HG02943 (cell line): ENCODE results near the gene FN1.

ENCODE experiments used
- ATAC-seq: cut with Tn5 transposase; IDR thresholded peaks from one replicate; pipeline ENCODE4 v1.9.1; 2021; ENCODE audit warnings: mild to moderate bottlenecking, low read depth, moderate library complexity; ENCODE audit not compliant: unreplicated experiment

The FN1 gene

DNA sequence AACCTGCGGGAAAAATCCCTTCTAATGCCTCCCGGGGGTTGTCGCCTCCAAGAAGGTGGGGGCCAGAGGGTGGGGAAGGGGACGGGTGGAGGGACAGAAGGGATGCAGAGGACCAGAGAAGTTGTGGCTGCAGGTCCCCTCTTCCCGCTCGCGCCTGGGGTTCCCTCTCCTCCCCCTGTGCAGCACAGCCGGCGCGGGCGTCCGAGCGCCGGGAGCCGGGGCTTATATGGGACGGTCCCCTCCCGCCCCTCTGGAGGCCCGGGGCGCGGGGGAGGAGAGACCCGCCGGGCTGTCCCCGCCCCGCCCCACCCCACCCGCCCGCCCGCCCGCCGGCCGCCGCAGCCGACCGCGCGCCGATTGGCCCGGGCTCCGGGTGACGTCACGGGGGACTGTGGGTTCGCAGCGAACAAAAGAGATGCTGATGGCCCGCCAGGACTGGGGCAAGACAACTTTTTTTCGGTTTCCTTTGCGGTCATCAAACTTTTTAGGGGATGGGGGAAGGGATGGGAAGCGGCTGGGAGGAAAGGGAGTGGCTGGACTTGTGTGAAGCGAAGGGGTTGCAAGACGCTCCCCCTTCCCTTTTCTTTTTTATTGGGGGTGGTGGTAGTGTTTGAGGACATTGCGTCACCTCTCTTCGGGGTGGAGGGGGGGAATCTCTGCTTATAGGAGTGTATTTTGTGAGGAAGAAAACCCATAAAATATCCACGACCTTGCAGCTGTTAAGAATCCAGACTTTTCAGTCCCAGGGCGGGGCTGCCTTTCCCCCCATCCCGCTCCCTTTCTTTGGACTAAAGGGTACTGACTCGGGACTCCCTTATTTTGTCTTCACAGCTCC lies at the start of gene FN1:
TSS of gene FN1 (minus strand) at position 199 of the 835 bp plus-strand sequence. CDS start 266 bp downstream, outside the sequence.
- peak; percentile 75 for ATAC-seq

DNA sequence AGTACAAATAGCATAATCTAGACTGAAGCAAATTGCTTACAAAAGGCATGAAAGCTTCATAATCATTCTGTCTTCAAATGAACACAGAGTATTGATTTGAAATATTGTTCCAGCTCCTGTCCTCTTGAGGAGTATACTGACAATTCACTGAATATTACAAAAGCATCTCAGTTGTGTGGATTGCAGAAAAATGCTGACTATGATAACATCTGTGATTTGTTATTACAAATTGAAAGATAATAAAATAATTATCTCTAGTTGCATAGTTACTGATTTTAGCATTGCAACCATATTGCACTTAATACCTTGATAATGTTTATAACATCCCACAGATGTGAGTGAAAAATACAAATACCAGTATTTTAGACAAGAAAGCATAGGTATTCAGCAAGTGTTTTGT lies 49.2 kb upstream of the FN1 start:
- no peak for ATAC-seq

DNA sequence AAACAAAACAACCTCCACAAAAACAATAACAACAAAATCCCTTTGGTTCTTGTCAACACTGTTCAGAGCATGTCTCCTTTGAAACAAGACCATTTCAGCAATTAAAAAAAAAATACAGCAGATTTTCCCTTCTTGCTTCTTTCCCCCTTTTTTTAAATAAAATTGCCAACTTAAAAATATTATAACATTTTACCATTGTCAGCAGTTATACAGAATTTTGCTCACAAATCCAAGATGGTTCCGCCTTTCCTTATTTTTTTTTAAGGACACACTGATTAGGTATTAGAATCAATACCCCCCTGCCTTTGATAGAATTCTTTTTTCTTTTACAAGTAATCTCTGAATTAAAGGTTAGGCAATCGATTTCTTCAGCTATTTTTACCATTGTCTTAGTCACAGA lies 48.7 kb upstream of the FN1 start:
- ATAC-seq, result no peak

DNA sequence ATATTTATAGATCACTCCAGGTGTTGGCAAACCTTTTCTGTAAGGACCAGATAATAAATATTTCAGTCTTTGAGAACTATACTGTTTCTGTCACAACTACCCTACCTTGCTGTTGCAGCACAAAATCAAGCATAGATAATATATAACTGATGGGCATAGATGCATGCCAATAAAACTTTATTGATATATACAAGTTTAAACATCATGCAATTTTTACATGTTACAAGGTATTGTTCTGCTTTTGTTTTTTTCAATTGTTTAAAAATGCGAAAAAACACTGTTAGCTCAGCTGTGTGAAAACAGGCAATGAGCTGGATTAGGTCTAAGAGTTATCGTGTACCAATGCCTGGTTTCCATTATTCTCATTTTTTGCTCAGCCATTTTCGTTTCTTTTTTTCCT lies 47.6 kb upstream of the FN1 start:
- no peak for ATAC-seq

DNA sequence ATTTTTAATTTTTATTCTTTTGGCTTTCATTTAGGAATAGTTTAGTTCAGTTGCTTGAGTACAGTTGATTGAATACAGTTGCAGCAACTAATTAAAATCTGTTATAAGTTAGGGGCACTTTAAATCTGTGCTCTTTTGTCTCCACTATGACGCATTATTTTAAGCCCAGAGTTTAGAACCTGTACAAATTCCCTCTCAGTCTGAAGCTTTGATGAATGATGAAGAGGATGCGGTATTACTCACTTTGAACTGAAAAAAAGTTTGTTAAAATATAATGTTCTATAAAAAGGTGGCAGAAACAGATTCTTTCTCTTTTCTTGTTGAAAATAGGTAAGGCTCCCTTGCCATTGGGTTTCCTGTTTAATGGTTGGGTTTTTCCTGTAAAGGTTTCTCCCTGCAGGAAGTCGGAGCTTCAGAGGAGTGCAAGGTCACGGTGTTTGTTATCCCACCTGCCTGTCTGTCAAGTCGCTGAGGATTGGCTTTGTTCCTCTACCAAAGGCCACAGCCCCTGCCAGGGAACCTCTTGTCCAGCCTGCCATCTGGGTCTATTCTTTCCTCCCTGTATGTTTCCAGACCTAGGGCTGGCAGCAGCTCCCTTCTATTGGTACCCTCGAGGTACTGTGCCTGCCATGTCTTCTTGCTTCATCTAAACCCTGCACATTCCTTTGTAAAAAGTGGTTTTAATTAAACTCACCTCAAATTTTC lies 43.8 kb upstream of the FN1 start:
- ATAC-seq, result no peak

DNA sequence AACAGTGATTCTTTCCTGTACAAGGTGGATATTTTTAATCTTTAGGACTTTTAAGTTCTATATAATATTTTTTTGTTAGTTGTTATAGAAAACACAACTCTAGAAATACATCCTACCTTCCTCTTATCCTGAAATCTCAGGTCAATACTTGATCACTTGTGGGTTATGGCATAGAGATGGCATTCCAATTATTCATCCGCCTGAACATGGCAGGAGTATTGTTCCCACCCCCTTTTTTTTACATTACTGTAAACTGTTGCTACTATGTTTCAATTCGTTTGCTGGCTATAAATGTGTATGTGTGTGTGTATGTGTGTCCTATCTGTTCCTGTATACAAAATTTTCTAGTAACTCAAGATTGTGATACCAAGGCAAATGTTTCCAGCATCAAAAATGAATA lies 43.3 kb upstream of the FN1 start:
- ATAC-seq, result no peak

DNA sequence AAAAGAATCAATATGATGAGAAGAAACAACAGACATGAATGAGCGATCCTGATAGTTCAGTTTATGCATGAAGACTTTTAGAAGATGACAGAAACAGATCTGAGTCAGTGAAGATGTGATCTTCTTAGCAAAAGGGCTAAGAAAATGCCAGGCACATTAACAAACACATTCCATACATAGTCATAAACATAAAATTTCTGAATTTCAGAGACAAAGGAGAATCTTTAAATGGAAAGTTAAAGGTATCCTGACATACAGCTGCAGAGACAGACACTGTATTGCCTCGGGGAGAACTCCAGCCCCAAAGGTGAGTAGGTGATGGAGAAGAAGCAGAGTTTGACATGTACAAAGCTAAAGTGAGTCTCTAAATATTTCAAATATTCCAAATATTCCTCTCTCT lies 40.6 kb upstream of the FN1 start:
- ATAC-seq, result no peak

DNA sequence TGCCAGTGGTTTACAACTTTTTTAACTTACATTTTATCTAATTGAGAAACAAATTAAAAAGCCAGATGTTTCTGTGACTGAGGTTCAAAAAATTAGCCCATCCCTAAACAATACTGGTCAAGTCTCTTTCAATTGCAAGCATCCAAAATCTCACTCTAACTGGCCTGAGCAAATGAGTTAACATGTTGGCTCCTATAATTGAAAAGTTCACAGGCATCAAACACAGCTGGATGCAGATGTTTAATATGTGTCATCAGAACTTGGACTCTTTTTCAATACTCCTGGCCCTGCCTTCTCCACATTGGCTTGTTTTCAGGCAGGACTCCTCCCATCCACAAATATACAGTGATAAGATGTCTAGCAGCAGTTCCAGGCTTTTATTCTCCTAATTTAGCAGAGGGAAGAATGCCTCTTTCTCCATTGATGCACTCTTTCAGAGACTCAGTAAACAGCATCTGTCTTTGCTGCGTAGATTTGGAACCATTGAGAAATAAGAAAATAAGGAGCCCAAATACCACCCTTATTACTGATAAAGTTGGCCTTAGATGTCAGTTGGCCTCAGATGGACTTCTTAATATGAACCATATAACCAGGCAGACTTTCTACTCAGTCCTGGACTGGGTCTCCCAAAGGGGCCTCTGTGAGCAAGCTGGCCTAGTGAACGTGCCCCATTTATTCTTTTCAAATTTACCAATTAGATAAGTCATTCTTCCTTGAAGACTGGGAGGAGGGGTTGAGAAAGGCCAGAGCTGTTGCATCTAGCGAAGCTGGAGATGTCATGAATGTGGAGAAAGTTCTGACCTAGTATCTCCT lies 30.4 kb upstream of the FN1 start:
- no peak for ATAC-seq

DNA sequence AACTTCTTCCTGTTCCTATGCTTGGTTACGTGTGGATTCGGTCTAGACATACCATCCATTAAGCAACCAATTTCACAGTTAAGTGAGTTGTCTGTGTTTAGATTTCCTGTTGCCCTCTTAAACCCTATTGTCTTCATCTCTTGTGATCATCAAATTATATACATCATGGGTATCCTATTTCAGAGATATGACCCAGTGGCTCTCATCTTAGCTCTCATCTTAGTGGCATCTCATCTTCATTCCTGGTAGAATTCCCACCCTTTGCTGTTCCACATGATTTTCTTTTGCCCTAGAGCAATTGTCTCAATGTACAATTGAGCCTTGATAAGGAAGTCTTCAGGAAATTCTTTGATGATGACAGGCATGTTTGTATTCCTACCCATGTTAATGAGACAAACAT lies 29.4 kb upstream of the FN1 start:
- no peak for ATAC-seq

DNA sequence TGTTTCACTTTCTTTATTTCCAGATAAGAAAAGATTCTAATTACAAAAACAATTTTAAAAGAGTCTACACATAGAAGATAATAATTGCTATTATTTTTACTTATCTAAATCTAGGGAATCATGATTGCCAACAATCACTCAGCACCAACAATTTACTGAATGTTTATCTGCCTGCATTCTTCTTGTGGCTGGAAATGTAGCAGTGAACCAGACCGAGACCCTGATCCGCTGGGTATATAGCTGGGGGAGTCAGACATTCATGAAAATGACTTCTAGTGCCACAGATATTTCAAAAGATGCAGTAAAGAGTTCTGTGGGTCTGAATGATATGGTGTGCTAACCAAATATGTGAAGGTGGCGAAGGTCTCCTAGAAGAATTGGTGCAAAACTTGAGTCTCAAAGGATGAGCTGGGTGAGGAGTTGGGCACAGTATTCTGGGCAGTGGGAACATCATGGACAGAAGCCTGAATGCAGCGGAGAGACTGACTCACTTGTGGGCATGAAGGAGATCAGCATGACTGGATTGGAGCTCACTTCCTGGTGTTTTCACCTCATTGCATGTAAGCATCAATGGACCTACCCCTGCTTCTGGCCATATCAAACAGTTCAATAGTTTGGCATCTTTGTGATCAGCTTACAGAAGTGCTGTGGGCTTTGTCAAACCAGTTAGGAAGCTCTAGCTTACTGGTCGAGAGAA lies 26.1 kb upstream of the FN1 start:
- no peak for ATAC-seq

DNA sequence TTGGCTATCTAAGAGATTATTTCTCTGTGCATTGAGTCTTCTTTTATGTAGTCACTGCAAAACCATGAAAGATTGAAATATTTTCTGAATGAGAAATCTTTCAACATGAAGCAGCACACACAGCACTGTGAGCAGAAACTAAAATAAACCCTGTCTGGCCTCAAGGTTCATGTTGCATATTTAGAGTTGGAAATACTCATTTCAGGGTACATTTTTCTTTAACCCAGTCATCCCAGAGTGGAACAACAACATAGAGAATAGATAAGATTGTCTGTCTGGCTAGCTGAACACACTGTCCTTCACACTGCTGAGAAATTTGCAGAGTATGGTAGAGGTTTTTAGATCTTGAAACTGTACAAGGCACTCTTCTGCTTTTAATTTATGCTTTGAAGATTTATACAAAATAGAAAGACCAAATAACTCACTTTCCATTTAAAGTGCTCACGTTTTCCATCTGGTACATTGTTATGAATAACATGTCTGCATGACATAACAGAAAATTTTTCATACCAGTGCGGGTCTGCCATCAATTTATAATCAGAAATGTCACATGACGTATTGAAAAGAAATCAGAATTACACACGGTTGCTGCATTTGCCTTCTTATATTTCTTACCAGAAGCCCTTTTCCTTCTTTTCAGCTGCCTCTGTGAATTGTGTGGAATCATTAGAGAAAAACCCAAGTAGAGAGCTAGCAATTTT lies 25.0 kb upstream of the FN1 start:
- ATAC-seq, result no peak

DNA sequence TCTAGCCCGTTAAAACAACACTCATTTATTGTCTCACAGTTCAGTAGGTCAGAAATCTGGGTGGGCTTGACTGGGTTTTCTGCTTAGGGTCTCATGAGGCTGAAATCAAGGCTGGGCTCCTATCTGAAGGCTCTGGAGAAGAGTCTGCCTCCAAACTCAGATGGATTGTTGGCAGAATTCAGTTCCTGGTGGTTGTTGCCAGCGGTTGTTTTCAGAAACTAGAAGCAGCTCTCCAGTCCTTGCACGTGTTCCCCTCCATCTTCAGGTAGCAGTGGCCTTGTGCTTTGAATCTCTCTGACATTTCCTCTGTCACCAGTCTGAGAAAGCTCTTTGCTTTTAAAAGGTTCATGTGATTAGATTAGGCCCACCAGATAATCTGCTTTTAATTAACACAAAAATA lies 20.1 kb upstream of the FN1 start:
- ATAC-seq, result no peak

DNA sequence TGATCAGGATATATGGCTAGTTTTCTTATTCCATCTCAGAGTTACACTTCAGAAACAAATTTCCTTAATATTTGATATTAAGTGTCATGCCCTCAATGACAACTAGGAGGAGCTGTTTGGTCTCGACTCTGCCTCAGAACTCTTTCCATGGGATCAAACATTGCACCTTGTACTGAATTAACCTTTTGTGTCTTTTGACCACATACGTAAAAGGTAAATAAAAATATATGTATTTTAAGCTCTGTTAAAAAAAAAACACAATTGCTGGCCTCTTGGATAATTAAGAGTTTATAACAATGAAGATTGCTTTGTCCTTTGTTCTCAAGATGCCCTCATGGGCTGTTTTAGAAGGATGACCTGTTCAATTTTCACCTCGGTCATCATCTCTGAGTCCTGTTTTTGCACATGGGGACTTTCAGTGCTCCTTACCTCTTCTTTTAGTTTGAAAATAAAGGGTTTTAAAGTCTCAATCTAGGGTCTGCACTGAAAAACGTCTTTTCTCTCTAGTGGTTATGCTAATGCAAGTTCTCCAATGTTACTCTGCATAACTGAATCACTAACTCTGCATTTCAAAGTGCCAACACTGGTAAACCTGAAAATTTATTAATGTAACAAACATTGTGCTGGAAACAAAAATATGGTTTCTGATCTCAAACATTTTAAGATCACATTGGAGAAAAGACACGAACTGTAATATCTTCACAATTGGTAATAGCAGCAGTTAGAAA lies 18.8 kb upstream of the FN1 start:
- no peak for ATAC-seq

DNA sequence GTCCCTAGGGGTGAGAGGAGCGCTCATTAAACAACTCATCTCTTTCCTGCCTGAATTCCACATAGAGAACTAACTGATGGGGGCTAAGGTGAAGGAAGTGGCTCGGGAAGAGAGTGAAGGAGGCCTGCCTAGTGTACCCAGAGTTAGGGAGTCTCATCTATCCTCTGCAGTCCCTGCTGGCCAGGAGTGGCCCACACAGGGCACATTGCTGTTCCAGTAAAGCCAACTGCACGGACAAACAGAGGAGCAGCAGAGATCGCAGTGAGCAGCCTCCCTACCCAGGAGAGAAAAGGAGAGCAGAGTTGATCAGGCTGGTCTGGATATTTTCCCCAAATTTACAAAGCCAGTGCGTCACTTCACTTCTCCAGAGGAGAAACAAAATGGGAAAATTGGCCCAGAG lies 16.9 kb upstream of the FN1 start:
- ATAC-seq, result no peak

DNA sequence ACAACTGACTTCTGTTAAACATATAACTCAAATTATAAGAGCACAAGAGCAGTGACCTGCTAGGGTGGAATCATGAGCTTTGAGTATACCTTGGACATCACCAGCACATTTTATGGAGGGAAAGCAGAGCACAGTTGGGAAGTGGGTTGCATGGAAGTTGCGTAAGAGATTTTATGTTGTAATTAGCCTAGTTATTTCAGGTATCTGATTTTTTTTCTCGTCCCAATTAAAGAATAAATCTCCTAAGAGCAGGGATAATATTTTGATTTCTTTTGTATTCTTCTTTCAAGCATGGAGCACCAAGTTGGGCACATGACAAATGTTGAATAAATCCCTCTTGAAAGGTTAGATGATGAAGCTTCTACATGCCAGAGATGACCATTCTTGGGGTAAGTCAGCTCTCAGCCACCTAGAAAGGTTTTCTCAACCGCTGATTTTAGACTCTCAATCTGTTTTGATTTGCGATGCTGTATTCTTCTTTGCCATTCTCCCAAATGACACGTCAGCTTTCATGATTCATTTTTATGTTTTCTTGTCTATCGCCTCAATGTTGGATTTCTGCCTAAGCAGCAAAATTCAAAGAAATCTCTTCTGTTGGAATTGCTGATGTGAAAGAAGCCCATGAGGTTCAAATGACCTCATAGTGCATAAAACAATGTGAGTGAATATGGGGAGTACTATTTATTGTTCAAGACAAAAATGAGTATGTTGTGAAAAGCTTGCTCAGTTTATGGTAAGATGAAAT lies 15.3 kb upstream of the FN1 start:
- ATAC-seq, result no peak

DNA sequence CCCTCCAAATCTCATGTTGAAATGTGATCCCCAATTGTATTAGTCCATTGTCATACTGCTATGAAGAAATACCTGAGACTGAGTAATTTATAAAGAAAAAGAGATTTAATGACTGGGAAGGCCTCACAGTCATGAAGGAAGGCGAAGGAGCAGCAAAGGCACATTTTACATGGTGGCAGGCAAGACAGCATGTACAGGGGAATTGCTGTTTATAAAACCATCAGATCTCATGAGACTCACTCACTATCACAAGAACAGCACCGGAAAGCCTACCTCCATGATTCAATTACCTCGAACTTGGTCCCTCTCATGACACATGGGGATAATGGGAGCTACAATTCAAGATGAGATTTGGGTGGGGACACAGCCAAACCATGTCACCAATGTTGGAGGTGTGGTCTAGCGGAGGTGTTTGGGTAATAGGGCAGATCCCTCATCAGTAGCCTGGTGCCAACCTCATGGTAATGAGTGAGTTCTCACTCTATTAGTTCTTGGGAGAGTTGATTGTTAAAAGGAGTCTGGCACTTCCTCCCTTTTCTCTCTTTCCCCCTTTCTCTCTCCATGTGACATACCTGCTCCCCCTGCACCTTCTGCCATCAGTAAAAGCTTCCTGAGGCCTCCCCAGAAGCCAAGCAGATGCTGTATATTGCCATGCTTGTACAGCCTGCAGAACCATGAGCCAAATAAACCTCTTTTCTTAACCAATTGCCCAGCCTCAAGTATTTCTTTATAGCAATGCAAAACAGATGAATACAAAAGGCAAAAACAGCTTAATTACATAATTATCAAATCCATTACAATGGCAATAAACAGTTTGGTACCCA lies 14.5 kb upstream of the FN1 start:
- no peak for ATAC-seq

DNA sequence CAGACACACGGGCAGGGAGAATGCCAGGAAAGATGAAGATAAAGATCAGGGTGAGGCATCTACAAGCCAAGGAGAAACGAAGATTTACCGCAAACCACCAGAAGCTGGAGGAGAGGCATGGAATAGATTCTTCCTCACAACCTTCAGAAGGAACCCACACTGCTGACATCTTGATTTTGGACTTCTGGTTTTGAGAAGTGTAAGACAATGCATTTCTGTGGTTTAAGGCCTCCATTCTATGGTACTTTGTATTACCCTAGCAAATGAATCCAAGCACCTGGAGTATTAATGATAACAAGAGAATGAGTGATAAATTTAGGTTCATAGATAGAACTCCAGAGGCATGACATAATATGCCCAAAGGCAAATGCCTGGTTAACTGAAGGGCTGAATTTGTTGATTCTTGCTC lies 11.8 kb upstream of the FN1 start:
- ATAC-seq, result no peak

DNA sequence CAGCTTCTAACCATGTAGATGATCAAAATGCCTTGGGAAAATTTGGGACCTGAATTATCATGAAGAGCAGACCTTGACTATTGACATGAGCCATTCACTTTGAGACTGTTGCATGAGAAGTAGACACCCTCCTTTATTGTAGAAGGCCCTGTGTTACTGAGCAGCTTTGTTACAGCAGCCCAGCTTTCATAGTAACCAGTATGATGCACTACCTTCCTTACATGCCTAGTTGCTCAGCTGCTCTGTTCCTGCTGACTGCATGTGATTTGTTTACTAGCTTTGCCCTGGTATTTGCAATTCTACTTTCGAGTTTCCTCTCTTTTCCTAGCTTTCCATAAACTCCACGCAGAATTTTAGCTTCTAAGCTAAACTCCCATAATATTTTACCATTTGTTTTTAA lies 11.2 kb upstream of the FN1 start:
- ATAC-seq, result no peak
